Adrenal gland (tissue), 12 donors: ENCODE data around the gene EHBP1L1. TPM values are rescaled to one million over a fixed set of nuclear protein-coding genes. Genes with fewer than 3 reads are reported as not detected.

Source experiments
- DNase-seq, 7 donors: peaks; one replicate each; pipeline ENCODE4 v3.0.0-alpha.2; 2019 to 2020
- H3K27ac ChIP-seq, 5 donors: fragments of 200-600 bp; sonication (generic) in 4 of 5; 1 replicate in 3 of 5; 2 replicates in 2 of 5; pipeline versions ENCODE4 v1.5.1 to v1.8.0; 2016 to 2020; ENCODE audit warnings: mild to moderate bottlenecking in 1 of 5
- H3K27me3 ChIP-seq: fragments of 200-600 bp; 2 replicates; pipeline ENCODE4 v1.8.0; 2021
- H3K36me3 ChIP-seq, 2 donors: fragments of 200-600 bp; replicated peaks in 1 of 2; 1 replicate in 1 of 2; 2 replicates in 1 of 2; pipeline versions ENCODE4 v1.5.1 to v1.8.0; 2018 to 2022
- H3K4me1 ChIP-seq, 2 donors: fragments of 200-600 bp; replicated peaks in 1 of 2; 1 replicate in 1 of 2; 2 replicates in 1 of 2; pipeline versions ENCODE4 v1.5.1 to v1.8.0; 2018 to 2021
- H3K4me3 ChIP-seq, 4 donors: fragments of 200-600 bp; sonication (generic) in 3 of 4; one replicate each; pipeline ENCODE4 v1.5.1; 2016 to 2018
- H3K9me3 ChIP-seq, 3 donors: fragments of 200-600 bp; sonication (generic) in 1 of 3; replicated peaks in 1 of 3; 1 replicate in 2 of 3; 2 replicates in 1 of 3; pipeline versions ENCODE4 v1.5.1 to v1.8.0; 2016 to 2021
- CTCF ChIP-seq, 6 experiments: fragments of 450-650 bp in 4 of 6; fragments of 200-600 bp in 2 of 6; sonication (generic) in 1 of 6; IDR thresholded peaks; 1 replicate in 5 of 6; 2 replicates in 1 of 6; pipeline versions ENCODE4 v1.5.1 to v1.8.0; 2016 to 2021; ENCODE audit warnings: antibody characterized with exemption in 6 of 6, mild to moderate bottlenecking in 2 of 6, moderate library complexity in 1 of 6
- POLR2A ChIP-seq, 2 donors: fragments of 450-650 bp; IDR thresholded peaks; one replicate each; pipeline ENCODE4 v1.6.1; 2017; ENCODE audit warnings: antibody characterized with exemption in 2 of 2, mild to moderate bottlenecking in 2 of 2, moderate library complexity in 1 of 2
- WGBS, 4 donors: extraction: QIAGEN DNeasy Blood & Tissue Kit in 2 of 4; methylation state at CpG; one replicate each; pipeline versions ENCODE4 v1.1.5 to v1.1.7; 2013 to 2017; 5-methylcytosine and 5-hydroxymethylcytosine counted together
- intact Hi-C, 2 donors: fragments of 100-400 bp; cut with DNase I; formaldehyde crosslinking; loops; one replicate each; pipeline versions ENCODE4 v1.14.1 to v1.15.0; 2022 to 2023
- polyA plus RNA-seq, 3 donors: library from polyadenylated mRNA; stranded (reverse); fragments of 200-250 nt in 2 of 3; fragments of 350-450 nt in 1 of 3; fragmentation: Illumina TruSeq in 1 of 3; extraction: RNeasy Lipid Tissue Mini Kit (QIAGEN cat#74804) in 1 of 3; gene quantifications; one replicate each; pipeline ENCODE4 v1.2.3, GENCODE V29; 2013 to 2014
- total RNA-seq, 9 donors: library from RNA; depleted of rRNA in 4 of 9; stranded (reverse); fragments of >200 nt in 4 of 9; fragments of 120-200 nt in 1 of 9; fragmentation: NEBNext Ultra II Directional in 1 of 9; extraction: Animal tissue kit (Norgen Biotek cat#: 25700) in 1 of 9; gene quantifications; one replicate each; pipeline versions ENCODE4 v1.1.0 to v1.2.4, GENCODE V29; 2013 to 2023
- donor health status: healthy with polysubstance abuse.
- donor health status: Bipolar disorder and iron deficiency.
- donor health status: DM: yes; HTN: yes; CAD: no.
- donor health status: DM: no; HTN: no; CAD: no.
- donor health status: DM: no; HTN: no; CAD: no.
- donor health status: DM: yes; HTN: yes; CAD: no.

Gene EHBP1L1
- total and polyA plus RNA-seq, 12 donors, result 8.7 to 68.0 (median 34.5) TPM

GRCh38 chr11:65606876-65607613 is 31.2 kb downstream of the EHBP1L1 start:
- intact Hi-C loops, result no loop called here
- peaks cover 0 to 62% of the 10 kb centered on the region in 2 donors for H3K36me3 ChIP-seq
- H3K9me3 ChIP-seq, result no peaks in the 10 kb centered on the region
- H3K27me3 ChIP-seq, result no peaks in the 10 kb centered on the region
- WGBS, 4 donors, result 30 to 53% (median 43%) methylated on average over 15 to 67 of the region's 67 CpGs
- peak overlapping the region in 3 of 5 donors; percentile 30 to 86 (median 79) for H3K27ac ChIP-seq
- H3K4me3 ChIP-seq, result no peak overlapping the region
- TF ChIP-seq CTCF (IDR thresholded peaks at IDR 0.05) (no peak), POLR2A (IDR thresholded peaks at IDR 0.05) (no peak)
- peak; percentile 91 to 98 (median 96) for DNase-seq
- peaks cover 11 to 43% of the 10 kb centered on the region in 2 donors for H3K4me1 ChIP-seq

GRCh38 chr11:65607614-65608426 is 32.0 kb downstream of the EHBP1L1 start:
- no peaks in the 10 kb centered on the region for H3K9me3 ChIP-seq
- H3K27ac ChIP-seq, result peak overlapping the region in 3 of 5 donors; percentile 30 to 77 (median 73)
- intact Hi-C loops, result no loop called here
- H3K4me1 ChIP-seq, result peaks cover 17 to 51% of the 10 kb centered on the region in 2 donors
- TF ChIP-seq POLR2A (IDR thresholded peaks at IDR 0.05) (no peak), CTCF (IDR thresholded peaks at IDR 0.05) (no peak)
- no peaks in the 10 kb centered on the region for H3K27me3 ChIP-seq
- DNase-seq, result no peak
- 71 to 94% (median 79%) methylated on average over 16 to 37 of the region's 37 CpGs for WGBS, 4 donors
- H3K36me3 ChIP-seq, result peaks cover 0 to 60% of the 10 kb centered on the region in 2 donors
- no peak overlapping the region for H3K4me3 ChIP-seq

- peak overlapping the region in 1 of 5 donors; percentile 48 for H3K27ac ChIP-seq
- H3K27me3 ChIP-seq, result no peaks in the 10 kb centered on the region
- H3K9me3 ChIP-seq, result no peaks in the 10 kb centered on the region
- TF ChIP-seq POLR2A (IDR thresholded peaks at IDR 0.05) (no peak), CTCF (IDR thresholded peaks at IDR 0.05) (no peak)
- H3K4me3 ChIP-seq, result no peak overlapping the region
- H3K4me1 ChIP-seq, result peaks cover 24 to 56% of the 10 kb centered on the region in 2 donors
- H3K36me3 ChIP-seq, result peaks cover 0 to 45% of the 10 kb centered on the region in 2 donors
- no peak for DNase-seq
- WGBS, 4 donors, result 59 to 83% (median 75%) methylated on average over 3 of the region's 3 CpGs
- intact Hi-C loops, result no loop called here
Measured at GRCh38 chr11:65609229-65609628, 33.4 kb downstream of the EHBP1L1 start.

- Histone ChIP-seq H3K4me3 (no peak overlapping the region), H3K9me3 (no peaks in the 10 kb centered on the region), H3K27me3 (no peaks in the 10 kb centered on the region), H3K36me3 (peaks cover 0 to 41% of the 10 kb centered on the region in 2 donors), H3K27ac (peak overlapping the region in 1 of 5 donors; percentile 48), H3K4me1 (peaks cover 24 to 56% of the 10 kb centered on the region in 2 donors)
- intact Hi-C loops, result loop anchor here in 1 of 2 donors (5.0 kb wide), 1 partner anchor 37 kb away; the partner anchor contains the start of genes FAM89B and ZNRD2
- WGBS, 4 donors, result 66 to 81% (median 74%) methylated on average over 4 to 5 of the region's 5 CpGs
- no peak for TF ChIP-seq CTCF (IDR thresholded peaks at IDR 0.05)
- no peak for TF ChIP-seq POLR2A (IDR thresholded peaks at IDR 0.05)
- DNase-seq, result no peak
Measured at GRCh38 chr11:65609665-65610064, 33.8 kb downstream of the EHBP1L1 start.
